ENCODE data around the gene OSER1.

The OSER1 gene

GRCh38 chr20:44174996-44175765, 35.4 kb downstream of the OSER1 start:
- no peak for DNase-seq (ENCODE audit: low spot score)

GRCh38 chr20:44173846-44174245, 36.7 kb downstream of the OSER1 start:
- DNase-seq (ENCODE audit: low spot score), result no peak

GRCh38 chr20:44173116-44173515, 37.5 kb downstream of the OSER1 start:
- no peak for DNase-seq (ENCODE audit: low spot score)

GRCh38 chr20:44172572-44172950, 38.0 kb downstream of the OSER1 start:
- DNase-seq (ENCODE audit: low spot score), result no peak

- DNase-seq (ENCODE audit: low spot score), result no peak
Observed at GRCh38 chr20:44171775-44172571, 38.6 kb downstream of the OSER1 start.

GRCh38 chr20:44170816-44171410, 39.7 kb downstream of the OSER1 start:
- no peak for DNase-seq (ENCODE audit: low spot score)

- DNase-seq (ENCODE audit: low spot score), result no peak
Observed at GRCh38 chr20:44167736-44168135, 42.8 kb downstream of the OSER1 start.

GRCh38 chr20:44166477-44166876, 44.1 kb downstream of the OSER1 start:
- DNase-seq (ENCODE audit: low spot score), result no peak

- no peak for DNase-seq (ENCODE audit: low spot score)
Observed at GRCh38 chr20:44166008-44166407, 44.6 kb downstream of the OSER1 start.

- DNase-seq (ENCODE audit: low spot score), result no peak
Observed at GRCh38 chr20:44160133-44160532, 50.4 kb downstream of the OSER1 start.

GRCh38 chr20:44159711-44160110, 50.9 kb downstream of the OSER1 start:
- DNase-seq (ENCODE audit: low spot score), result no peak

GRCh38 chr20:44159125-44159524, 51.4 kb downstream of the OSER1 start:
- no peak for DNase-seq (ENCODE audit: low spot score)

- DNase-seq (ENCODE audit: low spot score), result no peak
Observed at GRCh38 chr20:44157061-44157460, 53.5 kb downstream of the OSER1 start.

- DNase-seq (ENCODE audit: low spot score), result no peak
Observed at GRCh38 chr20:44154521-44155001, 56.0 kb downstream of the OSER1 start.

GRCh38 chr20:44153636-44154043, 56.9 kb downstream of the OSER1 start:
- no peak for DNase-seq (ENCODE audit: low spot score)

- DNase-seq (ENCODE audit: low spot score), result no peak
Observed at GRCh38 chr20:44151621-44152416, 58.8 kb downstream of the OSER1 start.

GRCh38 chr20:44146272-44146671, 64.3 kb downstream of the OSER1 start:
- DNase-seq (ENCODE audit: low spot score), result no peak

Data from Ammon's horn (tissue), 1 donor.